A549 treated with ZK216348 at 1 μM for 4 hours (cell line): Measurements from ENCODE around the gene KCNA4. TPM values are rescaled to one million over a fixed set of nuclear protein-coding genes. Genes with fewer than 3 reads are reported as not detected.

Source experiments
- total RNA-seq: library from RNA; stranded (reverse); fragments of 200-300 nt; extraction: Qiagen RNA extraction; gene quantifications from 5 replicates; pipeline ENCODE4 v1.2.3, GENCODE V29; 2022; ENCODE audit warnings: low read depth

KCNA4 gene
- not detected in 5 replicates for total RNA-seq

DNA sequence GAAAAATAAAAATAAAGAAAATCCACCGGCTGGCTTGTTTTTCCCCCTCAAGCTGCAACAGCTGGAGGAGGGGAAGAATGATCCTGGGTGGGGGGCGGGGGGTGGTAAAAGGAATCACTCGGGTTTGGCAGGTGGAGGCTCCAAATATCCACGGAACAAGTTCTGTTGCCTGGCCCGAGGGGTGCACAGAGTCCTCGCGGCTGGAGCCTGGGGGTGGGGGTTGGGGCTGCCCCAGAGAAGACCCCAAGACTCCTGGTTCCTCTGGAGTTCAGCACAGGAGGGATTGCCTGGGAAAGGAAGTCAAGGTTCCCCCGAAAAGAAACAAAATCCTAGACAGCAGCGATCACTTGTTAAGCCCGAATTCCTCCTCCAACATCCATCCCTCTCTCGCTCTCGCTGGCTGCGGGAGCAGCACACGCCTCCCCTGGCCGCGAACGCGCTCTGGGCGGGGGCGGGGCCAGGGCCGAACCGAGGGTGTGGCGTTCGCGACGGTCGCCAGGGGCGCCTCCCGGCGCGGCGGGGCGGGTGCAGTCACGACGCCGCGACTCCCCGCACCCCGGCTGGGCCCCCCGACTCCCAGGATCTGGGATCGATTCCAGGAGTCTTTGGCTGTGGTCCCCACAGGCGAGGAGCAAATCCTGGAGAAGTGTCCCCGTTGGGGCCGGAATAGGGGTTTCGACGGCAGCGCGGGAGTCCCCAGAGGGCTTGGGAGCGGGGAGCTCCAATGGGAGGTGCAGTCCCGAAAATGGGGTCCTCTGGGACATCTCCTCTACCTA lies at the start of gene KCNA4:
KCNA4 (minus strand) TSS at position 443 of the 776 bp plus-strand sequence. CDS start 4,352 bp downstream, outside the sequence.

Other genes starting within 250 kb of the KCNA4 start
- not detected in 5 replicates for gene FSHB, start 214.0 kb upstream of the KCNA4 start, total RNA-seq